HepG2 (cell line): Measurements from ENCODE around the gene NEU1. TPM values are rescaled to one million over a fixed set of nuclear protein-coding genes. Genes with fewer than 3 reads are reported as not detected.

Experiments used
- ADNP ChIP-seq: sonication (generic); formaldehyde crosslinking; IDR thresholded peaks from 2 replicates; pipeline ENCODE4 v1.4.0; 2020; ENCODE audit warnings: missing genetic modification reagents
- CC2D1A ChIP-seq: sonication (generic); formaldehyde crosslinking; IDR thresholded peaks from 2 replicates; pipeline ENCODE4 v1.8.1; 2023; ENCODE audit warnings: mild to moderate bottlenecking, missing genetic modification reagents
- EP300 ChIP-seq, 3 experiments: sonication (generic) in 1 of 3; formaldehyde crosslinking in 1 of 3; IDR thresholded peaks; 2 replicates each; pipeline versions ENCODE4 v1.5.1 to v1.6.1; 2011 to 2020; ENCODE audit warnings: low read depth in 2 of 3, low read length in 2 of 3, borderline replicate concordance in 1 of 3, improper control_type of control experiment in 1 of 3, mild to moderate bottlenecking in 1 of 3, missing genetic modification reagents in 1 of 3, moderate library complexity in 1 of 3
- HIVEP1 ChIP-seq: sonication (generic); formaldehyde crosslinking; IDR thresholded peaks from 2 replicates; pipeline ENCODE4 v1.4.0; 2020; ENCODE audit warnings: mild to moderate bottlenecking, missing genetic modification reagents
- RELA ChIP-seq: sonication (generic); formaldehyde crosslinking; IDR thresholded peaks from 2 replicates; pipeline ENCODE4 v1.4.0; 2020; ENCODE audit warnings: missing genetic modification reagents
- TBL1XR1 ChIP-seq: fragments of 150-350 bp; IDR thresholded peaks from 2 replicates; pipeline ENCODE4 v1.6.1; 2014; ENCODE audit warnings: borderline replicate concordance, low read length; ENCODE audit not compliant: partially characterized antibody
- ZNF256 ChIP-seq: sonication (generic); formaldehyde crosslinking; conservative IDR thresholded peaks from 2 replicates; pipeline ENCODE4 v1.4.0; 2020; ENCODE audit warnings: missing genetic modification reagents
- ZNF333 ChIP-seq: sonication (generic); formaldehyde crosslinking; IDR thresholded peaks from 2 replicates; pipeline ENCODE4 v1.4.0; 2020; ENCODE audit warnings: mild to moderate bottlenecking, missing genetic modification reagents, borderline replicate concordance
- ZNF350 ChIP-seq: sonication (generic); formaldehyde crosslinking; IDR thresholded peaks from 2 replicates; pipeline ENCODE4 v1.4.0; 2020; ENCODE audit warnings: mild to moderate bottlenecking, low read depth, missing genetic modification reagents, borderline replicate concordance
- ZNF557 ChIP-seq: sonication (generic); formaldehyde crosslinking; IDR thresholded peaks from 2 replicates; pipeline ENCODE4 v1.4.0; 2020; ENCODE audit warnings: missing genetic modification reagents
- ZNF567 ChIP-seq: sonication (generic); formaldehyde crosslinking; IDR thresholded peaks from 2 replicates; pipeline ENCODE4 v1.8.1; 2023; ENCODE audit warnings: mild to moderate bottlenecking, missing genetic modification reagents, borderline replicate concordance
- ZNF572 ChIP-seq: sonication (generic); formaldehyde crosslinking; IDR thresholded peaks from 2 replicates; pipeline ENCODE4 v1.5.1; 2020; ENCODE audit warnings: mild to moderate bottlenecking, missing genetic modification reagents
- ZNF709 ChIP-seq: sonication (generic); formaldehyde crosslinking; IDR thresholded peaks from 2 replicates; pipeline ENCODE4 v1.5.0; 2020; ENCODE audit warnings: mild to moderate bottlenecking, missing genetic modification reagents
- polyA plus RNA-seq, 8 experiments: library from polyadenylated mRNA; depleted of rRNA in 3 of 8; stranded (reverse) in 7 of 8; unstranded in 1 of 8; fragments of >200 nt; fragmentation: Illumina TruSeq in 4 of 8; extraction: Trizol in 4 of 8; gene quantifications; 2 replicates each; pipeline versions ENCODE4 v1.2.1 to v1.2.3, GENCODE V29; 2011 to 2016; ENCODE audit warnings: low read depth in 4 of 8, missing spikeins in 1 of 8, mixed read lengths in 1 of 8; ENCODE audit not compliant: insufficient read depth in 1 of 8
- total RNA-seq, 5 experiments: library from RNA; depleted of rRNA; stranded (reverse); fragments of >200 nt; fragmentation: Illumina TruSeq; extraction: Trizol; gene quantifications; 2 replicates each; pipeline ENCODE4 v1.2.3, GENCODE V29; 2016; ENCODE audit warnings: low read depth in 1 of 5
- TF ChIP-seq, protein P1 (sequence below): sonication (generic); formaldehyde crosslinking; IDR thresholded peaks from one replicate; pipeline ENCODE4 v1.5.1; 2020; ENCODE audit warnings: mild to moderate bottlenecking, missing genetic modification reagents; ENCODE audit errors: not compliant biosample characterization
- TF ChIP-seq, protein P2 (sequence below): sonication (generic); formaldehyde crosslinking; IDR thresholded peaks from 2 replicates; pipeline ENCODE4 v1.4.0; 2020; ENCODE audit warnings: missing genetic modification reagents, mild to moderate bottlenecking, borderline replicate concordance
- TF ChIP-seq, protein P3 (sequence below): sonication (generic); formaldehyde crosslinking; IDR thresholded peaks from 2 replicates; pipeline ENCODE4 v1.8.0; 2022; ENCODE audit warnings: mild to moderate bottlenecking, missing genetic modification reagents, moderate library complexity
- TF ChIP-seq, protein P4 (sequence below): sonication (generic); formaldehyde crosslinking; IDR thresholded peaks from 2 replicates; pipeline ENCODE4 v1.4.0; 2020; ENCODE audit warnings: missing genetic modification reagents

NEU1 gene
- total and polyA plus RNA-seq, 2 of the 13 experiments (the other 11 are each of a cell fraction or from before 2014, with no cell fraction given): 215 to 297 TPM

DNA sequence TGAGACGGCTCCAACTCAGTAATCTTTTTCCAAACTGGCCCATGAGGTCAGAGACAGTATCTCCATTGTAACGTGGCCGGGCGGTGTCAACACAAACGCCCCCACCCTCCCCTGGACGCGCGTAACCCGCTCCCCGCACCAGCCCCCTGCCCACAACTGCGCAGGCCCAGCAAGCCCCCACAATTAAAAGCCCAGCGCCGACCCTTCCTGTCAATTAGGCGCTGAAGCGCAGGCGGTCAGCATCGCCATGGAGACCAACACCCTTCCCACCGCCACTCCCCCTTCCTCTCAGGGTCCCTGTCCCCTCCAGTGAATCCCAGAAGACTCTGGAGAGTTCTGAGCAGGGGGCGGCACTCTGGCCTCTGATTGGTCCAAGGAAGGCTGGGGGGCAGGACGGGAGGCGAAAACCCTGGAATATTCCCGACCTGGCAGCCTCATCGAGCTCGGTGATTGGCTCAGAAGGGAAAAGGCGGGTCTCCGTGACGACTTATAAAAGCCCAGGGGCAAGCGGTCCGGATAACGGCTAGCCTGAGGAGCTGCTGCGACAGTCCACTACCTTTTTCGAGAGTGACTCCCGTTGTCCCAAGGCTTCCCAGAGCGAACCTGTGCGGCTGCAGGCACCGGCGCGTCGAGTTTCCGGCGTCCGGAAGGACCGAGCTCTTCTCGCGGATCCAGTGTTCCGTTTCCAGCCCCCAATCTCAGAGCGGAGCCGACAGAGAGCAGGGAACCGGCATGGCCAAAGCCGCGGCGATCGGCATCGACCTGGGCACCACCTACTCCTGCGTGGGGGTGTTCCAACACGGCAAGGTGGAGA, 47.4 kb downstream of the NEU1 start, which contains the start of the genes HSPA1A and HSPA1L (continued):
- TF ChIP-seq, protein P1, sequence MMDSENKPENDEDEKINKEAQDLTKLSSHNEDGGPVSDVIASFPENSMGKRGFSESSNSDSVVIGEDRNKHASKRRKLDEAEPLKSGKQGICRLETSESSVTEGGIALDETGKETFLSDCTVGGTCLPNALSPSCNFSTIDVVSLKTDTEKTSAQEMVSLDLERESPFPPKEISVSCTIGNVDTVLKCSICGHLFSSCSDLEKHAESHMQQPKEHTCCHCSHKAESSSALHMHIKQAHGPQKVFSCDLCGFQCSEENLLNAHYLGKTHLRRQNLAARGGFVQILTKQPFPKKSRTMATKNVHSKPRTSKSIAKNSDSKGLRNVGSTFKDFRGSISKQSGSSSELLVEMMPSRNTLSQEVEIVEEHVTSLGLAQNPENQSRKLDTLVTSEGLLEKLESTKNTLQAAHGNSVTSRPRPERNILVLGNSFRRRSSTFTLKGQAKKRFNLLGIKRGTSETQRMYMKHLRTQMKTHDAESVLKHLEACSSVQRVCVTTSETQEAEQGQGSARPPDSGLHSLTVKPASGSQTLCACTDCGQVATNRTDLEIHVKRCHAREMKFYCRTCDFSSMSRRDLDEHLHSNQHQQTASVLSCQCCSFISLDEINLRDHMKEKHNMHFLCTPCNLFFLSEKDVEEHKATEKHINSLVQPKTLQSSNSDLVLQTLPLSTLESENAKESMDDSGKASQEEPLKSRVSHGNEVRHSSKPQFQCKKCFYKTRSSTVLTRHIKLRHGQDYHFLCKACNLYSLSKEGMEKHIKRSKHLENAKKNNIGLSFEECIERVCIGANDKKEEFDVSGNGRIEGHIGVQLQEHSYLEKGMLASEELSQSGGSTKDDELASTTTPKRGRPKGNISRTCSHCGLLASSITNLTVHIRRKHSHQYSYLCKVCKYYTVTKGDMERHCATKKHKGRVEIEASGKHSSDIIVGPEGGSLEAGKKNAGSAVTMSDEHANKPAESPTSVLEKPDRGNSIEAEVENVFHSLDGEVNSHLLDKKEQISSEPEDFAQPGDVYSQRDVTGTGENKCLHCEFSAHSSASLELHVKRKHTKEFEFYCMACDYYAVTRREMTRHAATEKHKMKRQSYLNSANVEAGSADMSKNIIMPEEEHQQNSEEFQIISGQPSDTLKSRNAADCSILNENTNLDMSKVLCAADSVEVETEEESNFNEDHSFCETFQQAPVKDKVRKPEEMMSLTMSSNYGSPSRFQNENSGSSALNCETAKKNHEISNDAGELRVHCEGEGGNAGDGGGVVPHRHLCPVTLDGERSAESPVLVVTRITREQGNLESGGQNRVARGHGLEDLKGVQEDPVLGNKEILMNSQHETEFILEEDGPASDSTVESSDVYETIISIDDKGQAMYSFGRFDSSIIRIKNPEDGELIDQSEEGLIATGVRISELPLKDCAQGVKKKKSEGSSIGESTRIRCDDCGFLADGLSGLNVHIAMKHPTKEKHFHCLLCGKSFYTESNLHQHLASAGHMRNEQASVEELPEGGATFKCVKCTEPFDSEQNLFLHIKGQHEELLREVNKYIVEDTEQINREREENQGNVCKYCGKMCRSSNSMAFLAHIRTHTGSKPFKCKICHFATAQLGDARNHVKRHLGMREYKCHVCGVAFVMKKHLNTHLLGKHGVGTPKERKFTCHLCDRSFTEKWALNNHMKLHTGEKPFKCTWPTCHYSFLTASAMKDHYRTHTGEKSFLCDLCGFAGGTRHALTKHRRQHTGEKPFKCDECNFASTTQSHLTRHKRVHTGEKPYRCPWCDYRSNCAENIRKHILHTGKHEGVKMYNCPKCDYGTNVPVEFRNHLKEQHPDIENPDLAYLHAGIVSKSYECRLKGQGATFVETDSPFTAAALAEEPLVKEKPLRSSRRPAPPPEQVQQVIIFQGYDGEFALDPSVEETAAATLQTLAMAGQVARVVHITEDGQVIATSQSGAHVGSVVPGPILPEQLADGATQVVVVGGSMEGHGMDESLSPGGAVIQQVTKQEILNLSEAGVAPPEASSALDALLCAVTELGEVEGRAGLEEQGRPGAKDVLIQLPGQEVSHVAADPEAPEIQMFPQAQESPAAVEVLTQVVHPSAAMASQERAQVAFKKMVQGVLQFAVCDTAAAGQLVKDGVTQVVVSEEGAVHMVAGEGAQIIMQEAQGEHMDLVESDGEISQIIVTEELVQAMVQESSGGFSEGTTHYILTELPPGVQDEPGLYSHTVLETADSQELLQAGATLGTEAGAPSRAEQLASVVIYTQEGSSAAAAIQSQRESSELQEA (CRISPR knock-in tag): peak; percentile 66
- TF ChIP-seq ZNF709 (CRISPR knock-in tag) (no peak; the same call in 1 of the 2 replicates), ZNF333 (no peak), EP300 (IDR thresholded peaks at IDR 0.05; ENCODE audit: low read depth in 2 of 2, low read length in 2 of 2) (peak in 1 of 2 experiments; percentile 63; a peak in 2 of 4 replicates), EP300 (CRISPR knock-in tag; IDR thresholded peaks at IDR 0.05; ENCODE audit: borderline replicate concordance) (peak; percentile 18; the same call in 1 of the 2 replicates), ZNF350 (CRISPR knock-in tag) (no peak), ADNP (CRISPR knock-in tag) (no peak), ZNF567 (no peak), ZNF557 (CRISPR knock-in tag) (0 out of 2 replicates have a peak, but pooled peaks have one; percentile 67), ZNF256 (no peak), RELA (CRISPR knock-in tag) (peak; percentile 52; the same call in 1 of the 2 replicates), CC2D1A (CRISPR knock-in tag) (no peak), HIVEP1 (CRISPR knock-in tag) (no peak), TBL1XR1 (no peak), ZNF572 (CRISPR knock-in tag) (no peak)
- TF ChIP-seq, protein P2, sequence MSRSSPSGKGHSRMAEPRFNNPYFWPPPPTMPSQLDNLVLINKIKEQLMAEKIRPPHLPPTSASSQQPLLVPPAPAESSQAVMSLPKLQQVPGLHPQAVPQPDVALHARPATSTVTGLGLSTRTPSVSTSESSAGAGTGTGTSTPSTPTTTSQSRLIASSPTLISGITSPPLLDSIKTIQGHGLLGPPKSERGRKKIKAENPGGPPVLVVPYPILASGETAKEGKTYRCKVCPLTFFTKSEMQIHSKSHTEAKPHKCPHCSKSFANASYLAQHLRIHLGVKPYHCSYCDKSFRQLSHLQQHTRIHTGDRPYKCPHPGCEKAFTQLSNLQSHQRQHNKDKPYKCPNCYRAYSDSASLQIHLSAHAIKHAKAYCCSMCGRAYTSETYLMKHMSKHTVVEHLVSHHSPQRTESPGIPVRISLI (CRISPR knock-in tag): no peak
- TF ChIP-seq, protein P3, sequence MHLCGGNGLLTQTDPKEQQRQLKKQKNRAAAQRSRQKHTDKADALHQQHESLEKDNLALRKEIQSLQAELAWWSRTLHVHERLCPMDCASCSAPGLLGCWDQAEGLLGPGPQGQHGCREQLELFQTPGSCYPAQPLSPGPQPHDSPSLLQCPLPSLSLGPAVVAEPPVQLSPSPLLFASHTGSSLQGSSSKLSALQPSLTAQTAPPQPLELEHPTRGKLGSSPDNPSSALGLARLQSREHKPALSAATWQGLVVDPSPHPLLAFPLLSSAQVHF (CRISPR knock-in tag): 0 out of 2 replicates have a peak, but pooled peaks have one; percentile 64
- TF ChIP-seq, protein P4, sequence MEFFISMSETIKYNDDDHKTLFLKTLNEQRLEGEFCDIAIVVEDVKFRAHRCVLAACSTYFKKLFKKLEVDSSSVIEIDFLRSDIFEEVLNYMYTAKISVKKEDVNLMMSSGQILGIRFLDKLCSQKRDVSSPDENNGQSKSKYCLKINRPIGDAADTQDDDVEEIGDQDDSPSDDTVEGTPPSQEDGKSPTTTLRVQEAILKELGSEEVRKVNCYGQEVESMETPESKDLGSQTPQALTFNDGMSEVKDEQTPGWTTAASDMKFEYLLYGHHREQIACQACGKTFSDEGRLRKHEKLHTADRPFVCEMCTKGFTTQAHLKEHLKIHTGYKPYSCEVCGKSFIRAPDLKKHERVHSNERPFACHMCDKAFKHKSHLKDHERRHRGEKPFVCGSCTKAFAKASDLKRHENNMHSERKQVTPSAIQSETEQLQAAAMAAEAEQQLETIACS (CRISPR knock-in tag): no peak
